Dedifferentiated amniotic fluid mesenchymal stem cell (primary cell): ENCODE results near the gene KIF16B.
"Not testable (repeated sequence)": the region's sequence is repeated elsewhere in the genome, so short reads cannot be mapped to it uniquely, and the experiment has no call there.

Experiments
- DNase-seq: peaks from one replicate; pipeline ENCODE4 v3.0.0-alpha.2; 2016; ENCODE audit errors: extremely low spot score

Gene KIF16B

DNA sequence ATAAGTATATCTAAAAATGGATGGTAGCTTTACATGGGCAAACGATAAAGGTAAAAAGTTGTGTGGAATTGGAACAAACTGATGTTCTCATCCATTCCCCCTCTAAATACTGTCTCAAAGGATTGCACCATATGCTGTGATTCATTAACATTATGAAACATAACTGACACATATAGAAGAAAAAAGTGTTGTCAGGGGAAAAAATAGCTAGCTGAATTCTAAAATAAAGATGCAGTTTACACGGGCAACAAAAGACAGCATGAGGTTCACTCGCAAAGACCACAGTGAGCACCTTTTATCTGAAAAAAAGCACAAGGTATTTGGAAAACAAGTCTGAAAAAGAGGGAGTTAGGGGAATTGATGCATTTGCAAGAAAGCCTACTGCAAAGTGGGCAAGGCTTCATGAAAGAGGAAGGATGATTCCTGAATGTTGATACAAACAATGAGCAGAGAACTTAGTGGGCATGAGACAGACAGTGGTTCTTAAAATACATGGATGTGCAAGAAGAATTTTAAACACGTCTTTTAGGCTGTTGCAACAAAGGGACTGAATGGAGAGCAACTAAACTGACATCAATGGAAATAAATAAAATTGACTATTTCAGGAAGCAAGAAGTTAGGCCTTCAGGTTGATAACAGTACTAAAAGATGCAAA is 280.9 kb downstream of the KIF16B start:
- no peak for DNase-seq

DNA sequence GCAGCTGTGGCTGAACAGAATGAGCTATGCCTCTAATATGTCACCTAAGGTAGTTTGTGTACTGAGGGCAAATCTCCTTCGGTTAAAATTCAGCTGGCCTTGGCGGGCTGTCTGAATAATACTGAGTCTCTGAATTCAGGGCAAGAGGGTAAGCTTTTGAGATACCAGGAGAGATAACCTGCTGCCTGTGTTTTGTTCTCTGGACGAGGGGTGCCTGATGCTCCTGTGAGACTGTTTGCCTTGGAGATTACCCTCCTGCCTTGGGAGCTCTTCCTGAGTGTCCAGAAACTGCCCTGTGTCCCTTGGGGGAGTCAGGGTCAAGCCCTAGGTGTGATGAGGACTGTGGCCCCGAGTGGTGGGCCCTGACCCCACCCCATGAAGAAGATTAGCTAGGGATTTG is 282.9 kb downstream of the KIF16B start:
- DNase-seq: no peak

GRCh38 chr20:16287776-16288175 is 285.5 kb downstream of the KIF16B start:
- DNase-seq: no peak

DNA sequence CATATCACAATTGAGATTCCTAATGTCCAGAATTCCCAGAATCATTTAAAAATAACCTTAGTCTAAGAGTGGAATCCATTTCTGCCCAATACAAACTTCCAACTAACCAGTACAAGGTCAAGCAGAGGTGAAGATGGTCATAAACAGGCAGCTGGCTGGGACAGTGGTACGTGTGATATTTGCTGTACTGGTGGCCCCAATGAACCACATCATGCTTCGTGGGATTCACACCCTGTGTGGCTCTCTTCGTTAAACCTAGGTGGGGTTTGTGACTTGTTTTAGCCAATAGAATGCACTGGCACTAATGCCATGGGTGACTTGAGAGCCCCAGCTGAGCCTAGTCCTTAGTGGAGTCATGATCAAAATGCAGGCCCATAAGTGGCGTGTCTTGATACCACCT is 286.6 kb downstream of the KIF16B start:
- DNase-seq: no peak

DNA sequence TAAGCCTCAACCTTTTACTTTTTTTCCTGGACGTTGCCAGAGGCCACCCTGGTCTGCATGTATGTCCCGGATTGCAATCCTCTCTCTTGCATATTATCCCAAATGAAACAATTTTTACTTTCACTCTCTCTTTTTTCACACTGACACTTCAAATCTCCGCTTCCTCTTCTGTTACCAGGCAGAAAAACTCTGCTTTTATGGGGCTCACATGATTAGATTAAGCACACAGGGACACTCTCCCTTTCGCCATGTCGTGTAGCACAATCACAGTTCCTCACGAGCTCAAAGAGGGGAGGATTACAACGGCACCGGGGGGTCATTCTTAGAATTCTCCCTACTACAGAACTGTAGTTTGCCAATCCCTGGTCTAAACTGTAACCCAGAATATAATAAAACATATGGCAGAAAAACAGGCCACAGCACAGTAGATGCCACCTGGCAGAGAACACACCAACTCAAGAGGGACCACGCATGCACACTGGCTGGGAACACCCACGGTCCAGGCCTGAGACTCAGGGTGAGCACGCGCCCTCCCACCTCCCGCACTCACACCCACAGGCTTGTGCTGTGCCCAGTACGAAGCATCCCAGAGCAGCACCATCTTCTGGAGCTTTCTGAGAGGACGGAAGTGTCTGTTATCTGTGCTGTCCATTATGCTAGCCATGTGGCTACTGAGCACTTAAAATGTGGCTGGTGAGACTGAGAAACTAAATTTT is 288.7 kb downstream of the KIF16B start:
- DNase-seq: no peak

- no peak for DNase-seq
Measured at GRCh38 chr20:16283978-16284377, 289.3 kb downstream of the KIF16B start.

DNA sequence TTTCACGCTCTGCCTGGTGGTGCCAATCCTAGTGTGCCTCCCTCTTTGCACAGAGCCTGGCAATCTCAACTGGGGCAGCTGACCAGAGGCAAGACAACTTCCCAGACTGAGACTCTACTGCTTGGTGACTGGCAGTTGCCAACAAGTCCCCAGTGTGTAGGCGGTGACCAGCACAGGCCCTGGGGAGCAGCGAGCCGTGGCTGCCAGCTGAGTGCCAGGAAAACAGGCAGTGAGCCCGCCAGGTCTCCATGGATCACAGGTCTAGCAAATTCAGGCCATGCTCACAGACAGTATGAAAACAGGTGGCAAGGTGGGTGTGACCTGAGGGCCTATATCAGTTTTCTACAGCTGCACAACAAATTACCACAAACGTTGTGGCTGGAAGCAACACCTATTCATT is 289.9 kb downstream of the KIF16B start:
- DNase-seq: no peak

DNA sequence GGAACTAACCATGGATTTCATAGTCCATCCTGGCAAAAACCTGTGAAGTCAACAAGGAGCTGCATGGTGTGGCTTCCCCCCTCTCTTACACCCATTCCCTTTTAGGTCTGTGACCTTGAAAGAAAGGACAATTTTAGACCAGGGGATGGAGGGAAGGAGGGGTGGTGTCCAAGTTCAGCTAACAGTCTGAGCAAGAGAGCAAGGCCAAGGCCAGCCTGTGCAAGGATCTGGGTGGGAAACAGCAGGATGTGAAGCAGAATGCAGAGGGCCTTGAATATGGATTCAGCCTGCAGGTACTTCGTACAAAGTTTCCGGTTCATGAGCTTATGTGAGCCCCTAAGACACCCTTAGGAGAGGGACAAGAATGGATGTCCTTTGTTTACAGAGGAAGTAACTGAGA is 293.0 kb downstream of the KIF16B start:
- DNase-seq: no peak

GRCh38 chr20:16279320-16279719 is 293.9 kb downstream of the KIF16B start:
- DNase-seq: no peak

GRCh38 chr20:16273812-16274555 is 299.3 kb downstream of the KIF16B start:
- DNase-seq: no peak

DNA sequence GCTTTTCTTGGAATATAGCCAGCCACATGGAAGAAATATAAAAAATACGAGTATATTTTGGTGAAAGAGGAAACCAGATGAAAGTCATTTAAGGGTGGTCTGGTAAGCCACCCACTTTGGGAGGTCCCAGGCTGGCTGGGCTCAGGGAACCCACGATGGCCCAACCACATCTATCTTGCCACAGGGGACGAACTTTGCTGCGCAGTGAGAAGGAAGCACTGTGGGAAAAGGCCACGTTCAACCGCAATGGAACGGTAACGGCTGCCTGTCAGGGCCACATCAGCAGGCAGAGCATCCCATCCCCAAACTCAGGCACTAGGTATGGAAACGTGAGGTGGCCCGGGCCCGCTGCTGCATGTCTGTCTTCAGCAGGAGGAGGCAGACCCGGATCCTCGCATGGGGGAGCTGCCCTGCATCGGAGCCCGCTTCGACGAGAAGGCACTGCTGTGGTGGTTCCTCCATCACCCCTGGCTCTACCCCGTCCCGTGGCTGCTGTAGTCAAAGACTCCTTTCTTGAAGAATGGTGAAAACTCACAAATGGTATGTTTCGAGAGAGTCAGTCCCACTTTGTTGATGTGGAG is 300.4 kb downstream of the KIF16B start:
- no peak for DNase-seq

GRCh38 chr20:16271450-16271849 is 301.8 kb downstream of the KIF16B start:
- DNase-seq: no peak

DNA sequence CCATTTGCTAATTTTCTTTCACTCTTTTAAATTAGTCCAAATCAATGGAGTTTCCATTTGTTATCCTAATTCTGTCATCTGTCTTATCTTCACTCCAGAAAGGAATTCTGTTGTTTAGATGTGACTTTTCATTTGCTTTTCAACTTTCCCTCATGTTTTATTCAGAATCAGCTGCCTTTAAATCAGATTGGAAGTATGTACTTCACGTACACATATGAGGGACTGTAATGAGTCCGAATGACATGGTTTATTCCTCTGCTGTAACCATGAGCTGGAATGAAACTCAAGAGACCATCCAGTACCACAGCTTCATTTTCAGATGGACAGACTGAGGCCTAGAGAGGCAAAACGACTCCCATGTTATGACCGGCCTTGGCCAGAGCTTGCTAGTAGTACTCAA is 302.3 kb downstream of the KIF16B start:
- no peak for DNase-seq

GRCh38 chr20:16270314-16270931 is 302.8 kb downstream of the KIF16B start:
- no peak for DNase-seq

- DNase-seq: no peak
Measured at GRCh38 chr20:16267526-16267925, 305.7 kb downstream of the KIF16B start.

DNA sequence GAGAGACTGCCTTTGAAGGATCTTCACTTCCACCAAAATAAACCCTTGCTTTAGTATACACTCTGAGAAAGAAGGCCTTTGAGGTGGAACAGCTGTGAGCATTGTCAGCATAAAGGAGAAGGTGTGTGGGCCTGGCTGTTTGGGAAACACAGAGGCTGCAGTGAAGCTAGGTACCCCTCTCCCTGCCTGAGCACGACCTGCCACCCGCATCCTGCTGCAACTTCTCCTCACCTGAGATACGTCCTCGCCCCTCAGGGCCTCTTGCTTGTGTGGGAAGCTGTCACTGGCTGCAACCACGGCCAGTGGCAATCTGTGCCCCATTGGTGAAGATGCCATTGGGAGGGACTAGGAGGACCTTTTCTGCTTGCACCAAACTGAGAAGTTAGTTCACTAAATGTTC is 307.9 kb downstream of the KIF16B start:
- DNase-seq: no peak

DNA sequence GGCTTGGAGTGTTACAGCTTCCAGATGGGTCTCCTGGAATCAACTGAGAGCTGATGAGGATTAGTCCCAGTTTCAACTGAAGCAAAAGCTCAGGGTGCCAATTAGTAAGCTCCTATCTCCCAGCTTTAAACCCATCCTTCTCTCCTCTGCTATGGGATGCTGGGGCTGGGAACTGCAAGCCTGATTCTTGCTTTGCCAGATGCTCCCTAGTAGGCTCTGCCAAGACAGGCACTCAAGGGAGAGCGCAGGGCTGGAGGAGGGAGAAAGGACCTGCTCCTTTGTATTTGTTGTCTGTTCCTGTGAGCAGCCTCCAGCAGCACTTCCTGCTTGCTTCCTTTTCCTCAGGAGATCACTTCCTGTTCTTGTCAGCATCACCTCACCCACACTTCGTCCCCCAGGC is 309.7 kb downstream of the KIF16B start:
- DNase-seq: no peak

DNA sequence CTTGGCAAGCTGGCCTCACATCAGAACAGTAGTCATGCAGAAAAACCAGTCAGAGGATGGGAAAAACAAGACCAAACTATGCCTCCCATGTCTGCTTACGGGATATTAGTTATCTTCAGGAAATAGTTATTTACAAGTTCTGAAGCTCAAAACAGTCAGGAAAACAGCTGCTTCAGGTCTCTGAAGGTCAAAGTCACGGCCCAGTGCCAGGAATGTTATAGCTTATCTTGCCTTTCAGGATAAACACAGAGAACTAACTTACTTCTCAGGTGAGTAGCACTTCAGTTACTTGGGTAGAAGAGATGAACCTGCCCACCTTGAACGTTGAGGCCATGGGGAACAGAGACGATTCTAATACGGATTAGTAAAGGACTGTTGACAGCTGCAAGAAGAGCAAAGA is 310.7 kb downstream of the KIF16B start:
- no peak for DNase-seq

DNA sequence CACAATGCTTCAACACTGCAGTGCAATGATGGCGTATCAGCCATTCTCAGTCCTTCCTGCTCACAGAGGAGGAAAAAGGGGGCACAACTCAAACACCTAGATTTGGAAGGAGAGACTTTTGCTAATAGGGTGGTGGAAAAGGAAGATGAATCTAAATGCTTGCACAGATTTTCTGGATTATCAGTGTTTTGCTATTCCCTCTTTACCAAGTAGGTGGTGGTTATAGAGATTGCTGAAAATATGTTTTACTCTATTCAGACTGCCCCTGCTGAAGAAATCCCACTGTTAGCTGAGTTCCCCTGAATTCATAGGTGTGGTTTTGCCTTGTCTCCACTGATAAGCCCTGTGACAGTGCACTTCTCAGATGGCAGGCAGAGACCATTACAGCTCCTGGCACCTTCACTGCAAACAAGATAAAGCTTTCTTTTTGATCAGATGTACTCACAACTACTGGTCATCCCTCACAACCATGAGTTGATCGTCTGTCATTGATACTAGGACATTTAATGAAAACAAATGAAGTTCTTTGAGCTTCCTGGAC is 311.4 kb downstream of the KIF16B start:
- no peak for DNase-seq

DNA sequence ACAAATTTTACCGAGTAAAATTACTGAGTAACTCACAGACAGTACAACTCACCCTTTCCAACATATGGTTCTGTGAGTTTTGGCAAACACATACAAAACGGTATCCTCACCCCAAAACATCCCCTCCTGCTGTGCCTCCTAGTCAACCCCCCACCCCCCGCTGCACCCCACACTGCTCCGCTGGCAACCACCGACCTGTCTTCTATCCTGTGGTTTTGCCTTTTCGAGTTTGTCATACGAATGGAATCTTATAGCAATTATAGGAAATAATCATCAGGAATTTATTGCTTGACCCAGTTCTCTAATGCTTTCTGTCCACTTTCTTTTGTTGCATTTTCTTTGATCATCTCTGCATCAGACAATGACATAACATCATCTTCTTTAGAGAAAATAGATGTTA is 312.3 kb downstream of the KIF16B start:
- DNase-seq: no peak

DNA sequence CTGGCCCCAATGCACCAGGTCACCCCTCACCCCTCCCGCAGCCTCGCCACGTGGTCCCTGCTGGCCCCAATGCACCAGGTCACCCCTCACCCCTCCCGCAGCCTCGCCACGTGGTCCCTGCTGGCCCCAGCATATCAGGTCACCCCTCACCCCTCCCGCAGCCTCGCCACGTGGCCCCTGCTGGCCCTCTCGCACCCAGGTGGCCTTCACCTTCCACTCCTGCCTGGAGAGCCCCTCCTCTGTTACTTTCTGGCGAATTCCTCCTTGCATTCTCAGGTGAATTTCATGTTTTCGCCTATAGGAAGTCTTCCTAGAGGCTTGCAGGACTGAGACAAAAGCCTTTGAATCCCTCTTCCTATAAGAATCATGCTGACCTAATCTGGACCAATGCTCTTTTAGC is 313.1 kb downstream of the KIF16B start:
- DNase-seq: not testable (repeated sequence)

DNA sequence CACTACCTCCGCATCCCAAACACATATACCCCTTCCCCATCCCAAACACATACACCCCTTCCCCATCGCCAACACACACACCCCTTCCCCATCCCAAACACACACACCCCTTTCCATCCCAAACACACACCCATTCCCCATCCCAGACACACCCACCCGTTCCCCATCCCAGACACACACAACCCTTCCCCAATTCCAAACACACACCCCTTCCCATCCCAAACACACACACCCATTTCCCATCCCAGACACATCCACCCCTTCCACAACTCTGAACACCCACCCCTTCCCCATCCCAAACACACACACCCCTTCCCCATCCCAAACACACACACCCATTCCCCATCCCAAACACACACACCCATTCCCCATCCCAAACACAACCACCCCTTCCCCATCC is 314.5 kb downstream of the KIF16B start:
- DNase-seq: no peak
